GM23248 (cell line): Measurements from ENCODE around the gene COMMD1. TPM values are rescaled to one million over a fixed set of nuclear protein-coding genes. Genes with fewer than 3 reads are reported as not detected.
"Not testable (repeated sequence)": the region's sequence is repeated elsewhere in the genome, so short reads cannot be mapped to it uniquely, and the experiment has no call there.

Source experiments
- DNase-seq: peaks from one replicate; pipeline ENCODE4 v3.0.0-alpha.2; 2015
- H2AFZ ChIP-seq: fragments of 200-600 bp; sonication (generic); 2 replicates; pipeline ENCODE4 v1.6.1; 2016; ENCODE audit warnings: antibody characterized with exemption
- H3F3A ChIP-seq: fragments of 200-600 bp; sonication (generic); 2 replicates; pipeline ENCODE4 v1.6.1; 2016; ENCODE audit warnings: mild to moderate bottlenecking, antibody characterized with exemption, mixed run types; ENCODE audit not compliant: insufficient read depth
- H3K27ac ChIP-seq: fragments of 200-600 bp; sonication (generic); 2 replicates; pipeline ENCODE4 v1.5.1; 2016; ENCODE audit warnings: mild to moderate bottlenecking
- H3K27me3 ChIP-seq: fragments of 200-600 bp; sonication (generic); replicated peaks from 2 replicates; pipeline ENCODE4 v1.6.1; 2016; ENCODE audit warnings: mild to moderate bottlenecking; ENCODE audit not compliant: insufficient read depth
- H3K36me3 ChIP-seq: fragments of 200-600 bp; sonication (generic); 2 replicates; pipeline ENCODE4 v1.6.1; 2016; ENCODE audit warnings: low read depth, mild to moderate bottlenecking
- H3K4me1 ChIP-seq: fragments of 200-600 bp; sonication (generic); 2 replicates; pipeline ENCODE4 v1.6.1; 2016; ENCODE audit warnings: mild to moderate bottlenecking; ENCODE audit not compliant: insufficient read depth
- H3K4me2 ChIP-seq: fragments of 200-600 bp; sonication (generic); one replicate; pipeline ENCODE4 v1.6.1; 2016; ENCODE audit warnings: mild to moderate bottlenecking; ENCODE audit not compliant: unreplicated experiment
- H3K4me3 ChIP-seq: fragments of 200-600 bp; sonication (generic); 2 replicates; pipeline ENCODE4 v1.5.1; 2016; ENCODE audit warnings: mild to moderate bottlenecking
- H3K79me2 ChIP-seq: fragments of 200-600 bp; sonication (generic); 2 replicates; pipeline ENCODE4 v1.6.1; 2016; ENCODE audit warnings: mild to moderate bottlenecking; ENCODE audit not compliant: insufficient read depth
- H3K9ac ChIP-seq: fragments of 200-600 bp; sonication (generic); 2 replicates; pipeline ENCODE4 v1.6.1; 2016; ENCODE audit warnings: mild to moderate bottlenecking
- H3K9me2 ChIP-seq: fragments of 200-600 bp; sonication (generic); 2 replicates; pipeline ENCODE4 v1.6.1; 2016; ENCODE audit warnings: mixed run types, mild to moderate bottlenecking, moderate library complexity; ENCODE audit not compliant: insufficient read depth
- H3K9me3 ChIP-seq: fragments of 200-600 bp; sonication (generic); one replicate; pipeline ENCODE4 v1.6.1; 2017; ENCODE audit warnings: low read depth
- H4K20me1 ChIP-seq: fragments of 200-600 bp; sonication (generic); 2 replicates; pipeline ENCODE4 v1.6.0; 2016; ENCODE audit not compliant: insufficient read depth
- EZH2 ChIP-seq: fragments of 200-600 bp; sonication (generic); IDR thresholded peaks from 2 replicates; pipeline ENCODE4 v1.6.1; 2018; ENCODE audit warnings: antibody characterized with exemption, mild to moderate bottlenecking; ENCODE audit not compliant: insufficient read depth, poor library complexity, severe bottlenecking
- EZH2phosphoT487 ChIP-seq: fragments of 200-600 bp; sonication (generic); IDR thresholded peaks from 2 replicates; pipeline ENCODE4 v1.6.1; 2018; ENCODE audit warnings: antibody characterized with exemption, moderate library complexity, mild to moderate bottlenecking, low read depth; ENCODE audit not compliant: insufficient read depth
- WGBS, 2 experiments: methylation state at CpG; one replicate each; pipeline ENCODE4 v1.1.6; 2015 to 2017; ENCODE audit warnings: low lambda C conversion rate in 2 of 2, low coverage in 1 of 2; ENCODE audit errors: missing lambda C conversion rate in 2 of 2; 5-methylcytosine and 5-hydroxymethylcytosine counted together
- in situ Hi-C: fragments of 300-500 bp; cut with MboI; formaldehyde crosslinking; loops from 2 replicates; pipeline ENCODE4 v1.15.0; 2020
- polyA plus RNA-seq: library from polyadenylated mRNA; unstranded; fragments of >200 nt; fragmentation: Nextera tagmentation; extraction: Ambion mirVana; gene quantifications from 2 replicates; pipeline ENCODE4 v1.2.1, GENCODE V29; 2016
- total RNA-seq: library from RNA; depleted of rRNA; stranded (reverse); fragments of >200 nt; shearing (Covaris generic); gene quantifications from 2 replicates; pipeline ENCODE4 v1.2.3, GENCODE V29; 2014

Gene COMMD1
- total and polyA plus RNA-seq, 2 experiments from 2014 or later: 40.5 to 74.2 TPM

GRCh38 chr2:61995065-61995464 is 89.6 kb downstream of the COMMD1 start:
- Histone ChIP-seq H4K20me1 (no peaks in the 10 kb centered on the region), H3K4me2 (no peak overlapping the region), H3K4me3 (no peak overlapping the region), H3F3A (no peaks in the 10 kb centered on the region), H3K27ac (no peak overlapping the region), H3K4me1 (no peaks in the 10 kb centered on the region), H3K9me3 (no peaks in the 10 kb centered on the region), H2AFZ (no peak overlapping the region), H3K27me3 (no peaks in the 10 kb centered on the region), H3K79me2 (no peaks in the 10 kb centered on the region), H3K9ac (no peak overlapping the region), H3K36me3 (no peaks in the 10 kb centered on the region), H3K9me2 (no peaks in the 10 kb centered on the region)
- TF ChIP-seq EZH2: no peak
- TF ChIP-seq EZH2phosphoT487: no peak
- 90 to 91% methylated on average over 4 of the region's 4 CpGs for WGBS, 2 experiments
- in situ Hi-C loops: loop anchor here (10.0 kb wide), 1 partner anchor 780 kb away; no protein-coding TSS in a partner anchor
- DNase-seq: no peak

GRCh38 chr2:61995515-61995914 is 90.0 kb downstream of the COMMD1 start:
- no peak for TF ChIP-seq EZH2
- TF ChIP-seq EZH2phosphoT487: no peak
- in situ Hi-C loops: loop anchor here (10.0 kb wide), 1 partner anchor 779 kb away; no protein-coding TSS in a partner anchor
- no peak for DNase-seq
- Histone ChIP-seq H3K4me2 (no peak overlapping the region), H3K36me3 (no peaks in the 10 kb centered on the region), H3K79me2 (no peaks in the 10 kb centered on the region), H4K20me1 (no peaks in the 10 kb centered on the region), H3K9me3 (no peaks in the 10 kb centered on the region), H3K9me2 (no peaks in the 10 kb centered on the region), H3K9ac (no peak overlapping the region), H3F3A (no peaks in the 10 kb centered on the region), H2AFZ (no peak overlapping the region), H3K27ac (no peak overlapping the region), H3K4me3 (no peak overlapping the region), H3K4me1 (no peaks in the 10 kb centered on the region), H3K27me3 (no peaks in the 10 kb centered on the region)
- 95 to 96% methylated on average over 2 of the region's 2 CpGs for WGBS, 2 experiments

GRCh38 chr2:61998426-61998825 is 93.0 kb downstream of the COMMD1 start:
- Histone ChIP-seq H3K79me2 (no peaks in the 10 kb centered on the region), H3K27me3 (no peaks in the 10 kb centered on the region), H3F3A (no peaks in the 10 kb centered on the region), H3K9ac (no peak overlapping the region), H3K9me2 (no peaks in the 10 kb centered on the region), H3K36me3 (no peaks in the 10 kb centered on the region), H3K27ac (no peak overlapping the region), H3K4me1 (no peaks in the 10 kb centered on the region), H2AFZ (no peak overlapping the region), H4K20me1 (no peaks in the 10 kb centered on the region), H3K9me3 (no peaks in the 10 kb centered on the region), H3K4me3 (no peak overlapping the region), H3K4me2 (no peak overlapping the region)
- 90% methylated on average over 8 of the region's 8 CpGs for WGBS, 2 experiments
- DNase-seq: no peak
- in situ Hi-C loops: loop anchor here (10.0 kb wide), 1 partner anchor 776 kb away; no protein-coding TSS in a partner anchor
- no peak for TF ChIP-seq EZH2phosphoT487
- TF ChIP-seq EZH2: no peak

- Histone ChIP-seq H3K9ac (no peak overlapping the region), H3K4me3 (no peak overlapping the region), H3K27me3 (no peaks in the 10 kb centered on the region), H3K27ac (no peak overlapping the region), H2AFZ (no peak overlapping the region), H3K36me3 (no peaks in the 10 kb centered on the region), H3K9me2 (no peaks in the 10 kb centered on the region), H3F3A (no peaks in the 10 kb centered on the region), H4K20me1 (no peaks in the 10 kb centered on the region), H3K4me2 (no peak overlapping the region), H3K4me1 (no peaks in the 10 kb centered on the region), H3K9me3 (no peaks in the 10 kb centered on the region), H3K79me2 (no peaks in the 10 kb centered on the region)
- WGBS, 2 experiments: 96% methylated on average over 5 of the region's 5 CpGs
- in situ Hi-C loops: no loop called here
- TF ChIP-seq EZH2: no peak
- TF ChIP-seq EZH2phosphoT487: no peak
- no peak for DNase-seq
Observed at GRCh38 chr2:62000538-62000937, 95.1 kb downstream of the COMMD1 start.

GRCh38 chr2:62001431-62001830 is 96.0 kb downstream of the COMMD1 start:
- no peak overlapping the region for H3K4me2 ChIP-seq
- in situ Hi-C loops: no loop called here
- no peaks in the 10 kb centered on the region for H4K20me1 ChIP-seq
- H3K27me3 ChIP-seq: no peaks in the 10 kb centered on the region
- H3F3A ChIP-seq: no peaks in the 10 kb centered on the region
- no peak for TF ChIP-seq EZH2
- no peak for TF ChIP-seq EZH2phosphoT487
- no peak overlapping the region for H3K4me3 ChIP-seq
- no peaks in the 10 kb centered on the region for H3K9me3 ChIP-seq
- no peak overlapping the region for H3K9ac ChIP-seq
- no peaks in the 10 kb centered on the region for H3K9me2 ChIP-seq
- H3K79me2 ChIP-seq: no peaks in the 10 kb centered on the region
- H2AFZ ChIP-seq: no peak overlapping the region
- H3K27ac ChIP-seq: no peak overlapping the region
- H3K4me1 ChIP-seq: no peaks in the 10 kb centered on the region
- no peak for DNase-seq
- no peaks in the 10 kb centered on the region for H3K36me3 ChIP-seq

GRCh38 chr2:62004428-62004827 is 99.0 kb downstream of the COMMD1 start:
- DNase-seq, H3K36me3 ChIP-seq, H3K4me2 ChIP-seq, H3F3A ChIP-seq, H3K9me2 ChIP-seq, H3K9me3 ChIP-seq, H3K9ac ChIP-seq, H2AFZ ChIP-seq, H3K27me3 ChIP-seq, H3K4me1 ChIP-seq, H3K79me2 ChIP-seq, in situ Hi-C loops, H3K4me3 ChIP-seq, H4K20me1 ChIP-seq, H3K27ac ChIP-seq: not testable (repeated sequence)
- WGBS, 2 experiments: 96 to 98% methylated on average over 5 of the region's 5 CpGs
